ENCODE data around the gene KANSL1.

DNA sequence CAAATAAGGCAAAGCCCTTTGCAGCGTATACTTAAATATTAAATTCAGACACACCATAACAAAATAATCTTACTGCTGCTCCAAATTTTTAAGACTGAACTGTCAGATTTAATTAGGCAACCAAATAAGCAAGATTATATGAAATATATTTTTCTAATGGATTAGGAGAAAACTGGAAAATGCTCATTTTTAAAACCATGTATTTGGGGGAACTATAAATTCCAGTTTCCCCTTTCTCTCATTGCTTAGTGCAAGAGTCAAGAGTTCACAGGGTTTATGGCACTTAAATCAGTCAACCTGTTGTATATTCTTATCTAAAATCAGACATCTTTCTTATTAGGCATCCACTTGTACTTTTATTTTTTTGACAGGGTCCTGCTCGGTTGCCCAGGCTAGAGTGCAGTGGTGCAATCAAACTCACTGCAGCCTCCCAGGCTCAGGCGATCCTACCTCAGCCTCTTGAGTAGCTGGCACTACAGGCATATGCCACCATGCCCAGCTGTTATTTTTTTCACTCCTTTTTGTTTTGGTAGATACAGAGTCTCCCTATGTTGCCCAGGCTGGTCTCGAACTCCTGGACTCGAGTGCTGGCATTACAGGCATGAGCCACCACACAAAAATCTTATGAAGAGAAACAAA, 2.1 kb upstream of the KANSL1 start:
- no peak for TF ChIP-seq POLR2A (IDR thresholded peaks at IDR 0.05; ENCODE audit: extremely low read depth, insufficient read length)
- TF ChIP-seq, protein P1, sequence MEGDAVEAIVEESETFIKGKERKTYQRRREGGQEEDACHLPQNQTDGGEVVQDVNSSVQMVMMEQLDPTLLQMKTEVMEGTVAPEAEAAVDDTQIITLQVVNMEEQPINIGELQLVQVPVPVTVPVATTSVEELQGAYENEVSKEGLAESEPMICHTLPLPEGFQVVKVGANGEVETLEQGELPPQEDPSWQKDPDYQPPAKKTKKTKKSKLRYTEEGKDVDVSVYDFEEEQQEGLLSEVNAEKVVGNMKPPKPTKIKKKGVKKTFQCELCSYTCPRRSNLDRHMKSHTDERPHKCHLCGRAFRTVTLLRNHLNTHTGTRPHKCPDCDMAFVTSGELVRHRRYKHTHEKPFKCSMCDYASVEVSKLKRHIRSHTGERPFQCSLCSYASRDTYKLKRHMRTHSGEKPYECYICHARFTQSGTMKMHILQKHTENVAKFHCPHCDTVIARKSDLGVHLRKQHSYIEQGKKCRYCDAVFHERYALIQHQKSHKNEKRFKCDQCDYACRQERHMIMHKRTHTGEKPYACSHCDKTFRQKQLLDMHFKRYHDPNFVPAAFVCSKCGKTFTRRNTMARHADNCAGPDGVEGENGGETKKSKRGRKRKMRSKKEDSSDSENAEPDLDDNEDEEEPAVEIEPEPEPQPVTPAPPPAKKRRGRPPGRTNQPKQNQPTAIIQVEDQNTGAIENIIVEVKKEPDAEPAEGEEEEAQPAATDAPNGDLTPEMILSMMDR (IDR thresholded peaks at IDR 0.05; ENCODE audit: low read depth, low read length): no peak

Data from NB4 (cell line).